ENCODE results near the gene RABL2A.
"Not testable (repeated sequence)": the region's sequence is repeated elsewhere in the genome, so short reads cannot be mapped to it uniquely, and the experiment has no call there.

RABL2A gene

GRCh38 chr2:113676623-113677266, 49.7 kb downstream of the RABL2A start:
- Histone ChIP-seq H3K27me3 (no peaks in the 10 kb centered on the region), H3K9me3 (no peaks in the 10 kb centered on the region), H3K36me3 (no peaks in the 10 kb centered on the region), H3K9ac (no peak overlapping the region), H3K4me1 (no peaks in the 10 kb centered on the region), H3K4me3 (no peak overlapping the region), H4K20me1 (no peaks in the 10 kb centered on the region), H3K27ac (no peak overlapping the region), H3K4me2 (no peak overlapping the region)
- TF ChIP-seq Cebpa-rat (IDR thresholded peaks at IDR 0.05), result no peak

GRCh38 chr2:113677330-113677729, 50.3 kb downstream of the RABL2A start:
- TF ChIP-seq Cebpa-rat (IDR thresholded peaks at IDR 0.05), result no peak
- H3K4me3 ChIP-seq, result no peak overlapping the region
- no peaks in the 10 kb centered on the region for H3K9me3 ChIP-seq
- no peaks in the 10 kb centered on the region for H4K20me1 ChIP-seq
- H3K36me3 ChIP-seq, result no peaks in the 10 kb centered on the region
- no peak overlapping the region for H3K4me2 ChIP-seq
- no peak overlapping the region for H3K27ac ChIP-seq
- no peaks in the 10 kb centered on the region for H3K4me1 ChIP-seq
- no peak overlapping the region for H3K9ac ChIP-seq
- H3K27me3 ChIP-seq, result no peaks in the 10 kb centered on the region

DNA sequence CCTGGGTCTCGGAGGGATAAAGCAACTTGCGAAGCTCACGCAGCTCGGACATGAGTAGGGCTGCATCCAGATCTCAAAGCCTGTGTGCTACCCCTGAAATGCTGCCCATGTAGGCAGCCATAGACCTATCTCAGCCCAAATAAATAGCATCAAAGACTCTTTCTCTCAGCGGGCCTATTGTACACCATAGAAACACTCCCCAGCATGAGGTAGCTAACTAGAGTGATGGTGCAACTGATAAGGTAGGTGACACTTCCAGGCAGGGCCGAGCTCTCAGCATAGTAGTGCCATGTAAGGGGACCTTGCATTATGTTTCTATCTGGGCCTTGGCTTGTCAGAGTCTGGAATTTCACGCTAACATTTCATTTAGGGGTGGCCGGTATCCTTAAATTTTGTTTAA, 52.4 kb downstream of the RABL2A start:
- no peak for TF ChIP-seq Cebpa-rat (IDR thresholded peaks at IDR 0.05)
- no peaks in the 10 kb centered on the region for H3K9me3 ChIP-seq
- no peaks in the 10 kb centered on the region for H3K4me1 ChIP-seq
- no peak overlapping the region for H3K27ac ChIP-seq
- no peaks in the 10 kb centered on the region for H4K20me1 ChIP-seq
- no peak overlapping the region for H3K4me3 ChIP-seq
- H3K36me3 ChIP-seq, result no peaks in the 10 kb centered on the region
- H3K4me2 ChIP-seq, result no peak overlapping the region
- H3K9ac ChIP-seq, result no peak overlapping the region
- H3K27me3 ChIP-seq, result no peaks in the 10 kb centered on the region

DNA sequence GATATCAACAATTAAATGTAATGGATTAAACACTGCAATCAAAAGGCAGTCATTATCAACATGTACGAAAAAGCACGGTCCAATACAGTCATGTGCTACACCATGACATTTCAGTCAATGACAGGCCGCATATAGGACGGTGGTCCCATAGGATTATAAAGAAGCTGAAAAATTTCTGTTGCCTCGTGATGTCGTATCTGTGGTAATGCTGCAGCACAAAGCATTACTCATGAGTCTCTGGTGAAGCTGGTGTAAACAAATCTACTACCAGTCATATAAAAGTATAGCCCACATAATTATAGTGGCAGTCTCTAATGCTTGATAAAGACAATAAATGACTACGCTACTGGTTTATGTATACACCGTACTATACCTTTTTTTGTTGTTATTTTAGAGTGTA, 58.4 kb downstream of the RABL2A start:
- Histone ChIP-seq H3K4me3 (no peak overlapping the region), H3K9ac (no peak overlapping the region), H3K27ac (no peak overlapping the region), H3K4me2 (no peak overlapping the region), H3K27me3 (no peaks in the 10 kb centered on the region), H4K20me1 (no peaks in the 10 kb centered on the region), H3K36me3 (no peaks in the 10 kb centered on the region), H3K4me1 (no peaks in the 10 kb centered on the region), H3K9me3 (no peaks in the 10 kb centered on the region)
- TF ChIP-seq Cebpa-rat (IDR thresholded peaks at IDR 0.05), result no peak

DNA sequence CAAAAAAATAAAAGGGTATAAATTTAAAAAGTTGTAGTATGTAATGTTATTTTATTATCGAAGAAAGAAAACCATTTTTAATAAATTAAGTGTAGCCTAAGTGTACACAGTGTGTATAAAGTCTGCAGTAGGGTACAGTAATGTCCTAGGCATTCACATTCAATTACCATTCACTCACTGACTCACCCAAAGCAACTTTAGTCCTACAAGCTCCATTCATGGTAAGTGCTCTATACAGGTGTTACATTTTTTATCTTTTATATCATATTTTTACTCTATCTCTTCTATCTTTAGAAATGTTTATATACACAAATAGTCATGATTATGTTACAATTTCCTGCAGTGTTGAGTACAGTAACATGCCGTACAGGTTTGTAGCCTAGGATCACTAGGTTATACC, 59.5 kb downstream of the RABL2A start:
- Histone ChIP-seq H3K27me3 (no peaks in the 10 kb centered on the region), H3K4me1 (no peaks in the 10 kb centered on the region), H3K27ac (no peak overlapping the region), H3K36me3 (no peaks in the 10 kb centered on the region), H3K9ac (no peak overlapping the region), H3K4me2 (no peak overlapping the region), H3K9me3 (no peaks in the 10 kb centered on the region), H3K4me3 (no peak overlapping the region), H4K20me1 (no peaks in the 10 kb centered on the region)
- no peak for TF ChIP-seq Cebpa-rat (IDR thresholded peaks at IDR 0.05)

GRCh38 chr2:113690871-113691270, 63.8 kb downstream of the RABL2A start:
- H3K4me2 ChIP-seq, H3K9me3 ChIP-seq, H3K36me3 ChIP-seq, H4K20me1 ChIP-seq, H3K9ac ChIP-seq, H3K27ac ChIP-seq, H3K4me3 ChIP-seq, H3K27me3 ChIP-seq: not testable (repeated sequence)
- peaks cover 33% of the 10 kb centered on the region for H3K4me1 ChIP-seq

All from BLaER1 (cell line).